ENCODE data around the gene TMEM229B.

DNA sequence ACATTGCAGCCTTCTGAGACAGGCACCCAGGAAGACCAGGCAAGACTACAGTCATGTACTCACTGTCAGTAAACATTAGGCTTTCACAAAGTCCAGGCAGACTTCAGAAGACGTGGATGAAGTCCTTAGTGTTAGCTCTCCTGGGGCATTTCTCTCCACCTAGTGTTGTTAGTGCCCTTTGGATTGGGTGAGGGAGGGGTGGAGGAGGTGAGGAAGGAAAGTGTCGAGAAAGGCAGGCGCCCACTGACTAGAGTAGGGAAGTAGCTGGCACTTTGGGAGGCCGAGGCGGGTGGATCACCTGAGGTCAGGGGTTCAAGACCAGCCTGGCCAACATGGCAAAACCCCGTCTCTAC lies 20.2 kb downstream of the TMEM229B start:
- TF ChIP-seq, protein P1, sequence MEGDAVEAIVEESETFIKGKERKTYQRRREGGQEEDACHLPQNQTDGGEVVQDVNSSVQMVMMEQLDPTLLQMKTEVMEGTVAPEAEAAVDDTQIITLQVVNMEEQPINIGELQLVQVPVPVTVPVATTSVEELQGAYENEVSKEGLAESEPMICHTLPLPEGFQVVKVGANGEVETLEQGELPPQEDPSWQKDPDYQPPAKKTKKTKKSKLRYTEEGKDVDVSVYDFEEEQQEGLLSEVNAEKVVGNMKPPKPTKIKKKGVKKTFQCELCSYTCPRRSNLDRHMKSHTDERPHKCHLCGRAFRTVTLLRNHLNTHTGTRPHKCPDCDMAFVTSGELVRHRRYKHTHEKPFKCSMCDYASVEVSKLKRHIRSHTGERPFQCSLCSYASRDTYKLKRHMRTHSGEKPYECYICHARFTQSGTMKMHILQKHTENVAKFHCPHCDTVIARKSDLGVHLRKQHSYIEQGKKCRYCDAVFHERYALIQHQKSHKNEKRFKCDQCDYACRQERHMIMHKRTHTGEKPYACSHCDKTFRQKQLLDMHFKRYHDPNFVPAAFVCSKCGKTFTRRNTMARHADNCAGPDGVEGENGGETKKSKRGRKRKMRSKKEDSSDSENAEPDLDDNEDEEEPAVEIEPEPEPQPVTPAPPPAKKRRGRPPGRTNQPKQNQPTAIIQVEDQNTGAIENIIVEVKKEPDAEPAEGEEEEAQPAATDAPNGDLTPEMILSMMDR (IDR thresholded peaks at IDR 0.05), result no peak
- TF ChIP-seq EZH2 (IDR thresholded peaks at IDR 0.05; ENCODE audit: borderline replicate concordance, insufficient read depth, low read depth, low read length, poor library complexity, severe bottlenecking), result no peak
